GM12878 (cell line): ENCODE measurements around the gene SLC25A47. TPM values are rescaled to one million over a fixed set of nuclear protein-coding genes. Genes with fewer than 3 reads are reported as not detected.

Experiments used
- ATAC-seq: fragments of 200-7000 bp; cut with Tn5 transposase; 3 replicates; pipeline ENCODE4 v1.9.1; 2020; ENCODE audit warnings: mild to moderate bottlenecking, moderate library complexity
- BruUV-seq: library from RNA; stranded (reverse); fragments of 400-500 nt; replicated peaks from 2 replicates; lab custom pipeline; 2021; lab: Mats Ljungman, UMichigan
- CTCF ChIA-PET: fragments of 300-600 bp; sonication (Branson Sonifier 250); formaldehyde crosslinking; extraction: SDS; loops from one replicate; lab custom pipeline; 2021; ENCODE audit warnings: inconsistent platforms; lab: Yijun Ruan, JAX
- POLR2A ChIA-PET: fragments of 350-600 bp; formaldehyde crosslinking; extraction: SDS; loops from one replicate; lab custom pipeline; 2021; ENCODE audit warnings: inconsistent platforms; lab: Charles Lee
- RAD21 ChIA-PET: fragments of 300-600 bp; sonication (Branson Sonifier 250); formaldehyde crosslinking; loops from one replicate; lab custom pipeline; 2023; ENCODE audit warnings: antibody characterized with exemption; ENCODE audit not compliant: unreplicated experiment; lab: Charles Lee
- SMC1A ChIA-PET: fragments of 300-600 bp; sonication (Branson Sonifier 250); formaldehyde crosslinking; loops from one replicate; lab custom pipeline; 2023; ENCODE audit not compliant: unreplicated experiment, uncharacterized antibody; lab: Charles Lee
- DNase-seq: peaks from one replicate; pipeline ENCODE4 v3.0.0-alpha.2; 2011; ENCODE audit warnings: low read depth, low spot score
- FAIRE-seq: peaks from 3 replicates; lab custom pipeline; 2011; peaks lifted over from hg19 to GRCh38; lab: Jason Lieb, UNC
- H2AFZ ChIP-seq: 2 replicates; pipeline ENCODE4 v1.6.0; 2011; ENCODE audit warnings: low read depth, low read length, control low read depth; ENCODE audit not compliant: control insufficient read depth
- H3K27ac ChIP-seq: 2 replicates; pipeline ENCODE4 v1.5.1; 2011; ENCODE audit warnings: control low read depth; ENCODE audit not compliant: control insufficient read depth, insufficient read depth
- H3K27me3 ChIP-seq, 2 experiments: replicated peaks in 1 of 2; 2 replicates each; pipeline versions ENCODE4 v1.6.0 to v1.6.1; 2011; ENCODE audit warnings: low read length in 1 of 2; ENCODE audit not compliant: control insufficient read depth in 2 of 2, insufficient read depth in 2 of 2
- H3K36me3 ChIP-seq, 2 experiments: 2 replicates each; pipeline ENCODE4 v1.5.1; 2011; ENCODE audit warnings: low read length in 1 of 2; ENCODE audit not compliant: control insufficient read depth in 2 of 2, insufficient read depth in 2 of 2
- H3K4me1 ChIP-seq: 2 replicates; pipeline ENCODE4 v1.6.1; 2011; ENCODE audit warnings: mild to moderate bottlenecking, low read length, moderate library complexity, mixed read lengths; ENCODE audit not compliant: control insufficient read depth, insufficient read depth
- H3K4me2 ChIP-seq: 2 replicates; pipeline ENCODE4 v1.6.0; 2011; ENCODE audit warnings: control low read depth; ENCODE audit not compliant: control insufficient read depth, insufficient read depth
- H3K4me3 ChIP-seq: fragments of 200-600 bp; sonication (generic); 2 replicates; pipeline ENCODE4 v1.5.1; 2016
- H3K79me2 ChIP-seq: 2 replicates; pipeline ENCODE4 v1.6.0; 2011; ENCODE audit warnings: low read length; ENCODE audit not compliant: control insufficient read depth, insufficient read depth
- H3K9ac ChIP-seq: 2 replicates; pipeline ENCODE4 v1.8.0; 2011; ENCODE audit warnings: low read length, control low read depth, mixed read lengths; ENCODE audit not compliant: control insufficient read depth, insufficient read depth
- H3K9me3 ChIP-seq: replicated peaks from 3 replicates; pipeline ENCODE4 v1.5.1; 2011; ENCODE audit warnings: mild to moderate bottlenecking, low read length; ENCODE audit not compliant: control insufficient read depth, insufficient read depth
- H4K20me1 ChIP-seq: 2 replicates; pipeline ENCODE4 v1.6.0; 2011; ENCODE audit not compliant: control insufficient read depth, insufficient read depth
- ATF7 ChIP-seq: fragments of 450-650 bp; IDR thresholded peaks from 2 replicates; pipeline ENCODE4 v1.6.1; 2016; ENCODE audit warnings: low read depth, mild to moderate bottlenecking
- CEBPB ChIP-seq, 2 experiments: fragments of 150-350 bp in 1 of 2; IDR thresholded peaks; 2 replicates each; pipeline ENCODE4 v1.6.1; 2012 to 2014; ENCODE audit warnings: low read depth in 2 of 2, low read length in 2 of 2, borderline replicate concordance in 1 of 2, inconsistent platforms in 1 of 2
- HDGF ChIP-seq: fragments of 450-650 bp; IDR thresholded peaks from 2 replicates; pipeline ENCODE4 v1.6.1; 2016; ENCODE audit warnings: antibody characterized with exemption
- SIX5 ChIP-seq: IDR thresholded peaks from 2 replicates; pipeline ENCODE4 v1.6.1; 2011; ENCODE audit warnings: mild to moderate bottlenecking, low read depth, low read length, moderate library complexity; ENCODE audit not compliant: severe bottlenecking
- SPI1 ChIP-seq: IDR thresholded peaks from 2 replicates; pipeline ENCODE4 v1.6.1; 2011; ENCODE audit warnings: low read depth, mild to moderate bottlenecking, low read length, moderate library complexity, borderline replicate concordance; ENCODE audit not compliant: insufficient read depth
- SREBF2 ChIP-seq: IDR thresholded peaks from 2 replicates; pipeline ENCODE4 v1.6.1; 2012; ENCODE audit warnings: mild to moderate bottlenecking, low read length
- ZNF207 ChIP-seq: fragments of 450-650 bp; IDR thresholded peaks from 2 replicates; pipeline ENCODE4 v1.6.1; 2014; ENCODE audit warnings: antibody characterized with exemption, mild to moderate bottlenecking, borderline replicate concordance
- ZNF274 ChIP-seq: IDR thresholded peaks from one replicate; pipeline ENCODE4 v1.8.0; 2011; ENCODE audit not compliant: insufficient read length, insufficient read depth
- ZNF592 ChIP-seq: fragments of 450-650 bp; IDR thresholded peaks from 2 replicates; pipeline ENCODE4 v1.6.1; 2017; ENCODE audit warnings: mild to moderate bottlenecking, moderate library complexity
- WGBS: methylation state at CpG from one replicate; pipeline ENCODE4 v1.1.6; 2016; ENCODE audit warnings: low lambda C conversion rate; ENCODE audit not compliant: insufficient replicate concordance, insufficient coverage; ENCODE audit errors: missing lambda C conversion rate; 5-methylcytosine and 5-hydroxymethylcytosine counted together
- in situ Hi-C: fragments of 300-500 bp; cut with MboI; formaldehyde crosslinking; loops from 9 replicates; pipeline ENCODE4 v1.14.3; 2018; ENCODE audit warnings: mixed read lengths
- intact Hi-C: fragments of 100-400 bp; cut with micrococcal nuclease; formaldehyde crosslinking; loops from one replicate; pipeline ENCODE4 v1.14.2; 2022; ENCODE audit not compliant: unreplicated experiment
- polyA plus RNA-seq, 11 experiments: library from polyadenylated mRNA; depleted of rRNA in 4 of 11; unstranded in 6 of 11; stranded (reverse) in 5 of 11; fragments of >200 nt; fragmentation: Nextera tagmentation in 4 of 11; fragmentation: Illumina TruSeq in 1 of 11; extraction: Ambion mirVana in 4 of 11; extraction: Trizol in 1 of 11; gene quantifications; 1 replicate in 1 of 11; 2 replicates in 10 of 11; pipeline versions ENCODE4 v1.2.1 to v1.2.3, GENCODE V29; 2011 to 2016; ENCODE audit warnings: inconsistent platforms in 2 of 11, missing spikeins in 2 of 11, low read depth in 1 of 11
- total RNA-seq, 4 experiments: library from RNA; depleted of rRNA in 3 of 4; stranded (reverse); fragments of >200 nt in 3 of 4; fragmentation: Illumina TruSeq in 1 of 4; extraction: Trizol in 1 of 4; gene quantifications; 2 replicates each; pipeline versions ENCODE4 v1.2.1 to v1.2.3, GENCODE V29; 2013 to 2021
- TF ChIP-seq, protein P1 (sequence below): fragments of 450-650 bp; IDR thresholded peaks from 2 replicates; pipeline ENCODE4 v1.6.1; 2016; ENCODE audit warnings: mild to moderate bottlenecking, moderate library complexity, borderline replicate concordance

Gene SLC25A47
- total and polyA plus RNA-seq, 10 of the 15 experiments (the other 5 are each of a cell fraction or from before 2014, with no cell fraction given): 0.14 TPM; not detected in 9

GRCh38 chr14:100323942-100324307 is 786 bp downstream of the SLC25A47 start:
- FAIRE-seq (no peak), DNase-seq (no peak)
- Histone ChIP-seq H3K79me2 (no peaks in the 10 kb centered on the region), H3K27me3 (no peaks in the 10 kb centered on the region)
- POLR2A ChIA-PET: no interaction called here
- SMC1A ChIA-PET: no interaction called here
- intact Hi-C loops: no loop called here
- TF ChIP-seq ZNF274: no peak
- TF ChIP-seq ZNF207: no peak
- TF ChIP-seq SIX5: no peak
- no peak for TF ChIP-seq ATF7
- TF ChIP-seq, protein P1, sequence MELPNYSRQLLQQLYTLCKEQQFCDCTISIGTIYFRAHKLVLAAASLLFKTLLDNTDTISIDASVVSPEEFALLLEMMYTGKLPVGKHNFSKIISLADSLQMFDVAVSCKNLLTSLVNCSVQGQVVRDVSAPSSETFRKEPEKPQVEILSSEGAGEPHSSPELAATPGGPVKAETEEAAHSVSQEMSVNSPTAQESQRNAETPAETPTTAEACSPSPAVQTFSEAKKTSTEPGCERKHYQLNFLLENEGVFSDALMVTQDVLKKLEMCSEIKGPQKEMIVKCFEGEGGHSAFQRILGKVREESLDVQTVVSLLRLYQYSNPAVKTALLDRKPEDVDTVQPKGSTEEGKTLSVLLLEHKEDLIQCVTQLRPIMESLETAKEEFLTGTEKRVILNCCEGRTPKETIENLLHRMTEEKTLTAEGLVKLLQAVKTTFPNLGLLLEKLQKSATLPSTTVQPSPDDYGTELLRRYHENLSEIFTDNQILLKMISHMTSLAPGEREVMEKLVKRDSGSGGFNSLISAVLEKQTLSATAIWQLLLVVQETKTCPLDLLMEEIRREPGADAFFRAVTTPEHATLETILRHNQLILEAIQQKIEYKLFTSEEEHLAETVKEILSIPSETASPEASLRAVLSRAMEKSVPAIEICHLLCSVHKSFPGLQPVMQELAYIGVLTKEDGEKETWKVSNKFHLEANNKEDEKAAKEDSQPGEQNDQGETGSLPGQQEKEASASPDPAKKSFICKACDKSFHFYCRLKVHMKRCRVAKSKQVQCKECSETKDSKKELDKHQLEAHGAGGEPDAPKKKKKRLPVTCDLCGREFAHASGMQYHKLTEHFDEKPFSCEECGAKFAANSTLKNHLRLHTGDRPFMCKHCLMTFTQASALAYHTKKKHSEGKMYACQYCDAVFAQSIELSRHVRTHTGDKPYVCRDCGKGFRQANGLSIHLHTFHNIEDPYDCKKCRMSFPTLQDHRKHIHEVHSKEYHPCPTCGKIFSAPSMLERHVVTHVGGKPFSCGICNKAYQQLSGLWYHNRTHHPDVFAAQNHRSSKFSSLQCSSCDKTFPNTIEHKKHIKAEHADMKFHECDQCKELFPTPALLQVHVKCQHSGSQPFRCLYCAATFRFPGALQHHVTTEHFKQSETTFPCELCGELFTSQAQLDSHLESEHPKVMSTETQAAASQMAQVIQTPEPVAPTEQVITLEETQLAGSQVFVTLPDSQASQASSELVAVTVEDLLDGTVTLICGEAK: no peak
- TF ChIP-seq SPI1: no peak
- no peak for TF ChIP-seq ZNF592
- no peak for TF ChIP-seq HDGF
- no peak for TF ChIP-seq SREBF2
- TF ChIP-seq CEBPB (IDR thresholded peaks at IDR 0.05; ENCODE audit: borderline replicate concordance in 1 of 2, low read depth in 2 of 2, low read length in 2 of 2): no peak
- TF ChIP-seq, all 136 proteins: peak for 0
- WGBS: 41% methylated on average over 7 of the region's 8 CpGs
- Histone ChIP-seq H3K9me3 (no peaks in the 10 kb centered on the region), H4K20me1 (no peaks in the 10 kb centered on the region), H3K4me2 (no peak overlapping the region), H3K4me1 (no peaks in the 10 kb centered on the region), H3K27ac (no peak overlapping the region), H2AFZ (no peak overlapping the region), H3K4me3 (no peak overlapping the region), H3K9ac (no peak overlapping the region), H3K36me3 (no peaks in the 10 kb centered on the region)
- ChIA-PET RAD21 (interaction anchor here (1.5 kb wide), 1 partner anchor 11 kb away, joined by 3 read pairs; no protein-coding TSS in a partner anchor), CTCF (interaction anchor here (1.0 kb wide), 1 partner anchor 54 kb away, joined by 4 read pairs; no protein-coding TSS in a partner anchor)
- no peak for ATAC-seq
- BruUV-seq: no TSS peak
- in situ Hi-C loops: no loop called here
